Liver (tissue), 9 donors: ENCODE results near the gene FGF10. TPM values are rescaled to one million over a fixed set of nuclear protein-coding genes. Genes with fewer than 3 reads are reported as not detected.
A peak's percentile ranks its signal among the peaks of the same experiment; 100 is the strongest.

Experiments
- DNase-seq: peaks from one replicate; pipeline ENCODE4 v3.0.0-alpha.2; 2017; ENCODE audit warnings: low spot score
- H3K27ac ChIP-seq, 2 donors: one replicate each; pipeline ENCODE4 v1.7.0; 2013; ENCODE audit warnings: inconsistent platforms in 2 of 2, low read length in 2 of 2, control low read depth in 1 of 2, low read depth in 1 of 2, mild to moderate bottlenecking in 1 of 2
- H3K27me3 ChIP-seq, 4 donors: one replicate each; pipeline versions ENCODE4 v1.6.1 to v1.7.0; 2013; ENCODE audit warnings: low read length in 3 of 4, inconsistent platforms in 1 of 4, mild to moderate bottlenecking in 1 of 4, moderate library complexity in 1 of 4; ENCODE audit not compliant: control insufficient read depth in 4 of 4, insufficient read depth in 4 of 4
- H3K36me3 ChIP-seq, 4 donors: one replicate each; pipeline versions ENCODE4 v1.6.1 to v1.7.0; 2013; ENCODE audit warnings: low read length in 3 of 4, mild to moderate bottlenecking in 3 of 4, low read depth in 1 of 4, moderate library complexity in 1 of 4; ENCODE audit not compliant: control insufficient read depth in 4 of 4, insufficient read depth in 3 of 4
- H3K4me1 ChIP-seq, 4 donors: one replicate each; pipeline versions ENCODE4 v1.6.1 to v1.7.0; 2013; ENCODE audit warnings: low read length in 3 of 4, mild to moderate bottlenecking in 3 of 4, moderate library complexity in 1 of 4; ENCODE audit not compliant: control insufficient read depth in 4 of 4, insufficient read depth in 4 of 4
- H3K4me3 ChIP-seq, 3 donors: one replicate each; pipeline versions ENCODE4 v1.6.1 to v1.7.0; 2013; ENCODE audit warnings: low read length in 3 of 3, control low read depth in 1 of 3, low read depth in 1 of 3, mild to moderate bottlenecking in 1 of 3
- H3K9ac ChIP-seq, 2 donors: one replicate each; pipeline ENCODE4 v1.7.0; 2013; ENCODE audit warnings: low read length in 2 of 2, mild to moderate bottlenecking in 2 of 2, moderate library complexity in 2 of 2, control low read depth in 1 of 2, low read depth in 1 of 2
- H3K9me3 ChIP-seq, 4 donors: one replicate each; pipeline versions ENCODE4 v1.6.1 to v1.7.0; 2013; ENCODE audit warnings: low read length in 3 of 4; ENCODE audit not compliant: control insufficient read depth in 4 of 4
- ATF3 ChIP-seq: IDR thresholded peaks from 2 replicates; pipeline ENCODE4 v1.6.1; 2016; ENCODE audit warnings: antibody characterized with exemption
- CTCF ChIP-seq: fragments of 150-350 bp; IDR thresholded peaks from 2 replicates; pipeline ENCODE4 v1.5.1; 2017; ENCODE audit warnings: improper control_type of control experiment, low read depth, low read length; ENCODE audit not compliant: missing input control
- EGR1 ChIP-seq, 2 donors: IDR thresholded peaks; 2 replicates each; pipeline ENCODE4 v1.6.1; 2016 to 2018; ENCODE audit warnings: antibody characterized with exemption in 2 of 2, low read depth in 2 of 2
- FOXA1 ChIP-seq: IDR thresholded peaks from 2 replicates; pipeline ENCODE4 v1.6.1; 2016; ENCODE audit warnings: antibody characterized with exemption
- FOXA2 ChIP-seq: IDR thresholded peaks from 2 replicates; pipeline ENCODE4 v1.6.1; 2016; ENCODE audit warnings: antibody characterized with exemption
- GABPA ChIP-seq, 2 donors: IDR thresholded peaks in 1 of 2; conservative IDR thresholded peaks in 1 of 2; 2 replicates each; pipeline ENCODE4 v1.6.1; 2016; ENCODE audit warnings: antibody characterized with exemption in 2 of 2, mild to moderate bottlenecking in 1 of 2, moderate library complexity in 1 of 2
- HNF4A ChIP-seq, 2 donors: conservative IDR thresholded peaks; 2 replicates each; pipeline ENCODE4 v1.6.1; 2016; ENCODE audit warnings: antibody characterized with exemption in 2 of 2, mild to moderate bottlenecking in 2 of 2
- HNF4G ChIP-seq: IDR thresholded peaks from 2 replicates; pipeline ENCODE4 v1.6.1; 2016; ENCODE audit warnings: antibody characterized with exemption
- JUND ChIP-seq, 2 donors: IDR thresholded peaks; 2 replicates each; pipeline ENCODE4 v1.6.1; 2016; ENCODE audit warnings: antibody characterized with exemption in 2 of 2
- MAX ChIP-seq: IDR thresholded peaks from 2 replicates; pipeline ENCODE4 v1.6.1; 2016; ENCODE audit warnings: antibody characterized with exemption
- NR2F2 ChIP-seq: IDR thresholded peaks from 2 replicates; pipeline ENCODE4 v1.6.1; 2016; ENCODE audit warnings: antibody characterized with exemption
- RAD21 ChIP-seq, 2 donors: IDR thresholded peaks; 2 replicates each; pipeline ENCODE4 v1.6.1; 2016; ENCODE audit warnings: antibody characterized with exemption in 2 of 2, mild to moderate bottlenecking in 2 of 2
- REST ChIP-seq: IDR thresholded peaks from 2 replicates; pipeline ENCODE4 v1.6.1; 2016; ENCODE audit warnings: antibody characterized with exemption, mild to moderate bottlenecking
- RXRA ChIP-seq, 2 donors: IDR thresholded peaks; 2 replicates each; pipeline ENCODE4 v1.6.1; 2017 to 2018; ENCODE audit warnings: antibody characterized with exemption in 2 of 2, mild to moderate bottlenecking in 1 of 2
- SP1 ChIP-seq: IDR thresholded peaks from 2 replicates; pipeline ENCODE4 v1.6.1; 2018; ENCODE audit warnings: antibody characterized with exemption, mild to moderate bottlenecking
- TAF1 ChIP-seq: conservative IDR thresholded peaks from 2 replicates; pipeline ENCODE4 v1.6.1; 2016; ENCODE audit warnings: antibody characterized with exemption, mild to moderate bottlenecking
- WGBS: extraction: QIAGEN DNeasy Blood & Tissue Kit; methylation state at CpG from one replicate; pipeline ENCODE4 v1.1.7; 2013; 5-methylcytosine and 5-hydroxymethylcytosine counted together
- polyA plus RNA-seq, 2 donors: library from polyadenylated mRNA; stranded (reverse) in 1 of 2; unstranded in 1 of 2; fragments of 200-250 nt in 1 of 2; fragments of >200 nt in 1 of 2; fragmentation: Nextera tagmentation in 1 of 2; extraction: Ambion mirVana in 1 of 2; gene quantifications; one replicate each; pipeline versions ENCODE4 v1.2.1 to v1.2.3, GENCODE V29; 2013 to 2015
- total RNA-seq, 2 donors: library from RNA; depleted of rRNA; stranded (reverse); fragments of >200 nt; gene quantifications; one replicate each; pipeline ENCODE4 v1.2.3, GENCODE V29; 2014
- donor health status: healthy.
- donor health status: healthy.
- donor health status: healthy.
- donor health status: healthy.
- donor health status: healthy.

FGF10 gene
- total and polyA plus RNA-seq, 4 donors, result 0.12 to 0.61 (median 0.25) TPM; not detected in 1

- H3K27ac ChIP-seq, result no peak overlapping the region
- peaks cover 5 to 22% (median 14%) of the 10 kb centered on the region in 4 donors for H3K4me1 ChIP-seq
- no peaks in the 10 kb centered on the region for H3K9me3 ChIP-seq
- peak overlapping the region in 2 of 3 donors; percentile 27 to 35 for H3K4me3 ChIP-seq
- no peak overlapping the region for H3K9ac ChIP-seq
- peaks cover 0 to 27% (median 3%) of the 10 kb centered on the region in 4 donors for H3K27me3 ChIP-seq
- H3K36me3 ChIP-seq, result no peaks in the 10 kb centered on the region
- WGBS, result 8% methylated on average over 5 of the region's 5 CpGs
- DNase-seq, result no peak
- no peak for TF ChIP-seq REST
- TF ChIP-seq FOXA2, result no peak
- TF ChIP-seq NR2F2, result no peak
- no peak for TF ChIP-seq ATF3
- TF ChIP-seq SP1, result no peak
- TF ChIP-seq EGR1 (IDR thresholded peaks at IDR 0.05; ENCODE audit: low read depth in 2 of 2), result no peak
- TF ChIP-seq HNF4G, result no peak
- TF ChIP-seq TAF1, result no peak
- TF ChIP-seq CTCF, result no peak
- TF ChIP-seq JUND (IDR thresholded peaks at IDR 0.05), result no peak
- TF ChIP-seq RAD21 (IDR thresholded peaks at IDR 0.05), result no peak
- no peak for TF ChIP-seq RXRA (IDR thresholded peaks at IDR 0.05)
Measured at GRCh38 chr5:44389823-44390143, 563 bp upstream of the FGF10 start.

GRCh38 chr5:44388321-44389089, 715 bp downstream of the FGF10 start:
- H3K9me3 ChIP-seq, result no peaks in the 10 kb centered on the region
- H3K27ac ChIP-seq, result no peak overlapping the region
- peaks cover 0 to 31% (median 3%) of the 10 kb centered on the region in 4 donors for H3K27me3 ChIP-seq
- no peak for TF ChIP-seq GABPA (IDR thresholded peaks at IDR 0.05 in 1 of 2, conservative IDR thresholded peaks at IDR 0.05 in 1 of 2)
- no peak for TF ChIP-seq HNF4G
- TF ChIP-seq SP1, result no peak
- TF ChIP-seq TAF1, result no peak
- TF ChIP-seq JUND (IDR thresholded peaks at IDR 0.05), result no peak
- TF ChIP-seq FOXA1, result no peak
- no peak for TF ChIP-seq MAX
- no peak for TF ChIP-seq RXRA (IDR thresholded peaks at IDR 0.05)
- TF ChIP-seq ATF3, result no peak
- TF ChIP-seq REST, result no peak
- no peak for TF ChIP-seq HNF4A (conservative IDR thresholded peaks at IDR 0.05)
- no peak for TF ChIP-seq EGR1 (IDR thresholded peaks at IDR 0.05; ENCODE audit: low read depth in 2 of 2)
- peak overlapping the region in 2 of 3 donors; percentile 27 to 35 for H3K4me3 ChIP-seq
- no peaks in the 10 kb centered on the region for H3K36me3 ChIP-seq
- peaks cover 5 to 22% (median 14%) of the 10 kb centered on the region in 4 donors for H3K4me1 ChIP-seq
- WGBS, result 4% methylated on average over 27 of the region's 27 CpGs
- no peak for DNase-seq
- H3K9ac ChIP-seq, result no peak overlapping the region
